Osteoblast (primary cell): ENCODE measurements around the gene CCKAR. TPM values are rescaled to one million over a fixed set of nuclear protein-coding genes. Genes with fewer than 3 reads are reported as not detected.

Experiments
- DNase-seq: peaks from one replicate; pipeline ENCODE4 v3.0.0; 2011; ENCODE audit warnings: low spot score, mixed read lengths; ENCODE audit not compliant: insufficient read length; ENCODE audit errors: missing footprints
- H2AFZ ChIP-seq: 2 replicates; pipeline ENCODE4 v1.6.0; 2011; ENCODE audit warnings: mild to moderate bottlenecking, low read length
- H3K27ac ChIP-seq: 2 replicates; pipeline ENCODE4 v1.5.1; 2011; ENCODE audit warnings: mild to moderate bottlenecking, low read depth, low read length, moderate library complexity
- H3K27me3 ChIP-seq: 2 replicates; pipeline ENCODE4 v1.6.0; 2012; ENCODE audit warnings: mild to moderate bottlenecking, control low read depth, inconsistent platforms, low read length, moderate library complexity; ENCODE audit not compliant: insufficient read depth
- H3K36me3 ChIP-seq: 2 replicates; pipeline ENCODE4 v1.5.1; 2011; ENCODE audit warnings: mild to moderate bottlenecking, low read length, control low read depth, moderate library complexity; ENCODE audit not compliant: insufficient read depth
- H3K4me1 ChIP-seq: 2 replicates; pipeline ENCODE4 v1.5.1; 2011; ENCODE audit warnings: mild to moderate bottlenecking, low read length, control low read depth, moderate library complexity; ENCODE audit not compliant: insufficient read depth
- H3K4me2 ChIP-seq: 2 replicates; pipeline ENCODE4 v1.6.0; 2011; ENCODE audit warnings: mild to moderate bottlenecking, low read length; ENCODE audit not compliant: insufficient read depth
- H3K4me3 ChIP-seq: fragments of 200-600 bp; sonication (generic); 3 replicates; pipeline ENCODE4 v1.5.1; 2012; ENCODE audit warnings: mild to moderate bottlenecking, low read length, inconsistent platforms; ENCODE audit not compliant: insufficient read depth
- H3K79me2 ChIP-seq: 2 replicates; pipeline ENCODE4 v1.6.0; 2012; ENCODE audit warnings: mild to moderate bottlenecking, low read length, control low read depth, inconsistent platforms; ENCODE audit not compliant: insufficient read depth
- H3K9me3 ChIP-seq: 2 replicates; pipeline ENCODE4 v1.5.1; 2011; ENCODE audit warnings: low read depth, low read length, control low read depth
- H4K20me1 ChIP-seq: 2 replicates; pipeline ENCODE4 v1.6.0; 2012; ENCODE audit warnings: mild to moderate bottlenecking, low read length, control low read depth; ENCODE audit not compliant: insufficient read depth
- CTCF ChIP-seq: IDR thresholded peaks from 2 replicates; pipeline ENCODE4 v1.5.1; 2011; ENCODE audit warnings: mild to moderate bottlenecking, low read depth, low read length, moderate library complexity; ENCODE audit errors: extremely low read depth
- total RNA-seq: library from RNA; depleted of rRNA; stranded (reverse); fragments of >200 nt; gene quantifications from 2 replicates; pipeline ENCODE4 v1.2.3, GENCODE V29; 2012

The CCKAR gene
- total RNA-seq, 1 donor, result 2.5 TPM

GRCh38 chr4:26468283-26468949, 21.9 kb downstream of the CCKAR start:
- no peak overlapping the region for H3K4me2 ChIP-seq
- DNase-seq, result no peak
- no peaks in the 10 kb centered on the region for H3K36me3 ChIP-seq
- H3K4me1 ChIP-seq, result no peaks in the 10 kb centered on the region
- no peak for TF ChIP-seq CTCF
- H3K9me3 ChIP-seq, result peaks cover 4% of the 10 kb centered on the region
- no peaks in the 10 kb centered on the region for H3K27me3 ChIP-seq
- H3K4me3 ChIP-seq, result no peak overlapping the region
- no peaks in the 10 kb centered on the region for H4K20me1 ChIP-seq
- no peak overlapping the region for H3K27ac ChIP-seq
- H3K79me2 ChIP-seq, result no peaks in the 10 kb centered on the region
- H2AFZ ChIP-seq, result no peak overlapping the region

GRCh38 chr4:26467724-26468123, 22.6 kb downstream of the CCKAR start:
- Histone ChIP-seq H2AFZ (no peak overlapping the region), H3K27ac (no peak overlapping the region), H3K4me2 (no peak overlapping the region), H3K36me3 (no peaks in the 10 kb centered on the region), H4K20me1 (no peaks in the 10 kb centered on the region), H3K4me1 (peaks cover 4% of the 10 kb centered on the region), H3K27me3 (no peaks in the 10 kb centered on the region), H3K4me3 (no peak overlapping the region), H3K9me3 (peaks cover 4% of the 10 kb centered on the region), H3K79me2 (no peaks in the 10 kb centered on the region)
- TF ChIP-seq CTCF, result no peak
- DNase-seq, result no peak

GRCh38 chr4:26466578-26467270, 23.6 kb downstream of the CCKAR start:
- TF ChIP-seq CTCF, result no peak
- H3K79me2 ChIP-seq, result no peaks in the 10 kb centered on the region
- H3K4me2 ChIP-seq, result no peak overlapping the region
- no peaks in the 10 kb centered on the region for H3K27me3 ChIP-seq
- no peaks in the 10 kb centered on the region for H3K36me3 ChIP-seq
- no peak overlapping the region for H3K4me3 ChIP-seq
- H3K9me3 ChIP-seq, result peaks cover 4% of the 10 kb centered on the region
- peaks cover 7% of the 10 kb centered on the region for H3K4me1 ChIP-seq
- no peak overlapping the region for H3K27ac ChIP-seq
- no peak for DNase-seq
- no peak overlapping the region for H2AFZ ChIP-seq
- no peaks in the 10 kb centered on the region for H4K20me1 ChIP-seq

- no peak for TF ChIP-seq CTCF
- Histone ChIP-seq H3K27ac (no peak overlapping the region), H3K9me3 (peaks cover 4% of the 10 kb centered on the region), H3K4me2 (no peak overlapping the region), H3K79me2 (no peaks in the 10 kb centered on the region), H2AFZ (no peak overlapping the region), H3K27me3 (no peaks in the 10 kb centered on the region), H4K20me1 (no peaks in the 10 kb centered on the region), H3K4me3 (no peak overlapping the region), H3K36me3 (no peaks in the 10 kb centered on the region), H3K4me1 (peaks cover 16% of the 10 kb centered on the region)
- no peak for DNase-seq
These were observed 25.7 kb downstream of the CCKAR start for GRCh38 chr4:26464420-26465095.
